Neural cell (in vitro differentiated cells): ENCODE results near the gene MME.

Source experiments
- EP300 ChIP-seq: fragments of 450-650 bp; conservative IDR thresholded peaks from 2 replicates; pipeline ENCODE4 v1.6.1; 2014; ENCODE audit warnings: antibody characterized with exemption, mild to moderate bottlenecking, moderate library complexity; ENCODE audit not compliant: poor library complexity, severe bottlenecking
- POLR2AphosphoS5 ChIP-seq: IDR thresholded peaks from 2 replicates; pipeline ENCODE4 v1.6.1; 2012
- RAD21 ChIP-seq: fragments of 450-650 bp; conservative IDR thresholded peaks from 2 replicates; pipeline ENCODE4 v1.6.1; 2014; ENCODE audit warnings: antibody characterized with exemption, mild to moderate bottlenecking, moderate library complexity
- TF ChIP-seq, protein P1 (sequence below): fragments of 450-650 bp; IDR thresholded peaks from 2 replicates; pipeline ENCODE4 v1.5.1; 2014; ENCODE audit warnings: antibody characterized with exemption, mild to moderate bottlenecking, moderate library complexity; ENCODE audit not compliant: poor library complexity, severe bottlenecking
- TF ChIP-seq, protein P2 (sequence below): IDR thresholded peaks from 2 replicates; pipeline ENCODE4 v1.6.1; 2012; ENCODE audit warnings: borderline replicate concordance

DNA sequence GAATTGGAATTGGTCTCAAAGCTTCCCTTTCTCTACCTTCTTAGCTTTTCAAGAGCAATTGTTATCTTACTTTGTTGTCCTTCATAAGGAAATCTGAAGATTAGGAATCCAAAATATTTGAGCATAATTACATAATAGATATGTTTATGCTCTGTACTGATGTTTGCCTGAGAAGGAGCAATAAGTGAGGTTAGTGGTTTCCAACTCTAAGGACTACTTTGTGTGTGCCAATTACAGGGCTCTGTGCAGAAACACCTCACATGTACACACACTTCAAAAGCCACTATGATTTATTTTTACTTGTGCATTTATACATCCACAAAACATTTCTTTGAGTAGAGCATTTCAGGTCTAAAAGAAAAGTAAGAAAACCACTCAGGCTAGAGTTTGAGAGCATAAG, 49.9 kb downstream of the MME start:
- TF ChIP-seq, protein P1, sequence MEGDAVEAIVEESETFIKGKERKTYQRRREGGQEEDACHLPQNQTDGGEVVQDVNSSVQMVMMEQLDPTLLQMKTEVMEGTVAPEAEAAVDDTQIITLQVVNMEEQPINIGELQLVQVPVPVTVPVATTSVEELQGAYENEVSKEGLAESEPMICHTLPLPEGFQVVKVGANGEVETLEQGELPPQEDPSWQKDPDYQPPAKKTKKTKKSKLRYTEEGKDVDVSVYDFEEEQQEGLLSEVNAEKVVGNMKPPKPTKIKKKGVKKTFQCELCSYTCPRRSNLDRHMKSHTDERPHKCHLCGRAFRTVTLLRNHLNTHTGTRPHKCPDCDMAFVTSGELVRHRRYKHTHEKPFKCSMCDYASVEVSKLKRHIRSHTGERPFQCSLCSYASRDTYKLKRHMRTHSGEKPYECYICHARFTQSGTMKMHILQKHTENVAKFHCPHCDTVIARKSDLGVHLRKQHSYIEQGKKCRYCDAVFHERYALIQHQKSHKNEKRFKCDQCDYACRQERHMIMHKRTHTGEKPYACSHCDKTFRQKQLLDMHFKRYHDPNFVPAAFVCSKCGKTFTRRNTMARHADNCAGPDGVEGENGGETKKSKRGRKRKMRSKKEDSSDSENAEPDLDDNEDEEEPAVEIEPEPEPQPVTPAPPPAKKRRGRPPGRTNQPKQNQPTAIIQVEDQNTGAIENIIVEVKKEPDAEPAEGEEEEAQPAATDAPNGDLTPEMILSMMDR: no peak
- TF ChIP-seq EP300 (no peak), POLR2AphosphoS5 (no peak), RAD21 (no peak)
- TF ChIP-seq, protein P2, sequence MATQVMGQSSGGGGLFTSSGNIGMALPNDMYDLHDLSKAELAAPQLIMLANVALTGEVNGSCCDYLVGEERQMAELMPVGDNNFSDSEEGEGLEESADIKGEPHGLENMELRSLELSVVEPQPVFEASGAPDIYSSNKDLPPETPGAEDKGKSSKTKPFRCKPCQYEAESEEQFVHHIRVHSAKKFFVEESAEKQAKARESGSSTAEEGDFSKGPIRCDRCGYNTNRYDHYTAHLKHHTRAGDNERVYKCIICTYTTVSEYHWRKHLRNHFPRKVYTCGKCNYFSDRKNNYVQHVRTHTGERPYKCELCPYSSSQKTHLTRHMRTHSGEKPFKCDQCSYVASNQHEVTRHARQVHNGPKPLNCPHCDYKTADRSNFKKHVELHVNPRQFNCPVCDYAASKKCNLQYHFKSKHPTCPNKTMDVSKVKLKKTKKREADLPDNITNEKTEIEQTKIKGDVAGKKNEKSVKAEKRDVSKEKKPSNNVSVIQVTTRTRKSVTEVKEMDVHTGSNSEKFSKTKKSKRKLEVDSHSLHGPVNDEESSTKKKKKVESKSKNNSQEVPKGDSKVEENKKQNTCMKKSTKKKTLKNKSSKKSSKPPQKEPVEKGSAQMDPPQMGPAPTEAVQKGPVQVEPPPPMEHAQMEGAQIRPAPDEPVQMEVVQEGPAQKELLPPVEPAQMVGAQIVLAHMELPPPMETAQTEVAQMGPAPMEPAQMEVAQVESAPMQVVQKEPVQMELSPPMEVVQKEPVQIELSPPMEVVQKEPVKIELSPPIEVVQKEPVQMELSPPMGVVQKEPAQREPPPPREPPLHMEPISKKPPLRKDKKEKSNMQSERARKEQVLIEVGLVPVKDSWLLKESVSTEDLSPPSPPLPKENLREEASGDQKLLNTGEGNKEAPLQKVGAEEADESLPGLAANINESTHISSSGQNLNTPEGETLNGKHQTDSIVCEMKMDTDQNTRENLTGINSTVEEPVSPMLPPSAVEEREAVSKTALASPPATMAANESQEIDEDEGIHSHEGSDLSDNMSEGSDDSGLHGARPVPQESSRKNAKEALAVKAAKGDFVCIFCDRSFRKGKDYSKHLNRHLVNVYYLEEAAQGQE: no peak
